ENCODE results near the gene MED12L.

The MED12L gene

DNA sequence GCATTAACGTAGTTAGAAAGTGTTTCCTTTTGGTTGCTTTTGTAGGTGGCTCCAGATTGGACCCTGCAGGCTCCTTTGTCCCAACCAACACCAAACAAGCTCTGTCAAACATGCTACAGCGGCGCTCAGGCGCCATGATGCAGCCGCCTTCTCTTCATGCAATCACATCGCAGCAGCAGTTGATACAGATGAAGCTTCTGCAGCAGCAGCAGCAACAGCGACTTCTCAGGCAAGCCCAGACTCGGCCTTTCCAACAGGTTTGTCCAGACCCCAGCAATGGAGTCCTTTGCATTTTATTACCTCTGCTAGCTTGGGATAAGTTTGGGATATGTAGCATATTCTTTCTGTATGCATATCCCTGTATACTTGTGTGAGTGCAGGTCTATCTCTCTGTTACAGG, 309.1 kb downstream of the MED12L start:
- Histone ChIP-seq H3K18ac (ENCODE audit: low read length) (peak overlapping the region; percentile 96), H3K4me3 (ENCODE audit: low read length) (no peak overlapping the region), H3K36me3 (ENCODE audit: control insufficient read depth, insufficient read depth, low read length) (no peaks in the 10 kb centered on the region), H3K4me2 (ENCODE audit: low read length) (no peak overlapping the region), H3K27me3 (ENCODE audit: insufficient read depth, low read length, poor library complexity) (no peaks in the 10 kb centered on the region), H2BK5ac (ENCODE audit: low read length) (no peak overlapping the region), H3K27ac (ENCODE audit: low read depth, low read length) (peak overlapping the region; percentile 48), H3K79me2 (ENCODE audit: control insufficient read depth, insufficient read depth, low read length) (no peaks in the 10 kb centered on the region), H2BK15ac (replicated peaks; ENCODE audit: low read depth) (no peak overlapping the region), H2AK5ac (ENCODE audit: low read length) (no peak overlapping the region), H3K79me1 (ENCODE audit: low read length) (no peaks in the 10 kb centered on the region), H3K23ac (ENCODE audit: low read length) (no peak overlapping the region), H3K4ac (ENCODE audit: low read depth, low read length) (peak overlapping the region; percentile 81), H3K4me1 (ENCODE audit: control insufficient read depth, low read depth, low read length) (no peaks in the 10 kb centered on the region), H3K9ac (ENCODE audit: low read length) (no peak overlapping the region), H4K8ac (ENCODE audit: low read depth, low read length) (no peak overlapping the region), H2BK120ac (ENCODE audit: low read depth, low read length) (no peak overlapping the region), H4K5ac (ENCODE audit: low read length) (no peak overlapping the region), H3K56ac (ENCODE audit: low read length) (no peak overlapping the region)
- peak; percentile 15 for DNase-seq
- WGBS (ENCODE audit: extremely low coverage, insufficient coverage, low lambda C conversion rate) = no CpG with 5 or more reads among the region's 8 CpGs

DNA sequence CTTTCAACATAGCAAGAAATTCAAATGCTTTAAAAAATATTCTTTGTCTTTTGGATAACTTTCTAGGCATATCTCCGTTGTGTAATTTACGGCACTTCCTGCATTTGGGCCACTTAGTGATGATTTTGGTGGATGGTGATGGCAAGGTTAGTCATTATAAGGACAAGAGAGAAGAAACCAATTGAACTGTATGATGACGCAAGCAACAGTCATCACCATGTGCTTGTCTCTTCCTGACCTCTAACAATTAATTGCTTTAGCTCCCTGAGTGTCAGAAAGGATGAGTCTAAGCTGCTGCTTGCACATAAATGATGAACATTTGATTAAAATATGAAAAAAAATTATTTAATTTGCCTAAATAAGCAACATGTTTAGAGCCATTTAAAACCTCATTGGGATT, 310.3 kb downstream of the MED12L start:
- no peak overlapping the region for H3K18ac ChIP-seq (ENCODE audit: low read length)
- H4K8ac ChIP-seq (ENCODE audit: low read depth, low read length) = no peak overlapping the region
- no peak overlapping the region for H3K4me3 ChIP-seq (ENCODE audit: low read length)
- H3K56ac ChIP-seq (ENCODE audit: low read length) = no peak overlapping the region
- no peak overlapping the region for H3K9ac ChIP-seq (ENCODE audit: low read length)
- no peaks in the 10 kb centered on the region for H3K27me3 ChIP-seq (ENCODE audit: insufficient read depth, low read length, poor library complexity)
- no peak overlapping the region for H2BK15ac ChIP-seq (replicated peaks; ENCODE audit: low read depth)
- no peak overlapping the region for H3K23ac ChIP-seq (ENCODE audit: low read length)
- DNase-seq = no peak
- no peak overlapping the region for H4K5ac ChIP-seq (ENCODE audit: low read length)
- no peak overlapping the region for H3K4me2 ChIP-seq (ENCODE audit: low read length)
- no peak overlapping the region for H3K4ac ChIP-seq (ENCODE audit: low read depth, low read length)
- H3K4me1 ChIP-seq (ENCODE audit: control insufficient read depth, low read depth, low read length) = no peaks in the 10 kb centered on the region
- WGBS (ENCODE audit: extremely low coverage, insufficient coverage, low lambda C conversion rate) = no CpG with 5 or more reads among the region's 3 CpGs
- no peak overlapping the region for H2AK5ac ChIP-seq (ENCODE audit: low read length)
- no peak overlapping the region for H2BK5ac ChIP-seq (ENCODE audit: low read length)
- H2BK120ac ChIP-seq (ENCODE audit: low read depth, low read length) = no peak overlapping the region
- H3K27ac ChIP-seq (ENCODE audit: low read depth, low read length) = no peak overlapping the region
- no peaks in the 10 kb centered on the region for H3K79me2 ChIP-seq (ENCODE audit: control insufficient read depth, insufficient read depth, low read length)
- no peaks in the 10 kb centered on the region for H3K36me3 ChIP-seq (ENCODE audit: control insufficient read depth, insufficient read depth, low read length)
- no peaks in the 10 kb centered on the region for H3K79me1 ChIP-seq (ENCODE audit: low read length)

- no peaks in the 10 kb centered on the region for H3K79me2 ChIP-seq (ENCODE audit: control insufficient read depth, insufficient read depth, low read length)
- H3K79me1 ChIP-seq (ENCODE audit: low read length) = no peaks in the 10 kb centered on the region
- H4K5ac ChIP-seq (ENCODE audit: low read length) = no peak overlapping the region
- H2BK120ac ChIP-seq (ENCODE audit: low read depth, low read length) = no peak overlapping the region
- no peak overlapping the region for H2AK5ac ChIP-seq (ENCODE audit: low read length)
- H3K4ac ChIP-seq (ENCODE audit: low read depth, low read length) = no peak overlapping the region
- WGBS (ENCODE audit: extremely low coverage, insufficient coverage, low lambda C conversion rate) = no CpG with 5 or more reads among the region's 5 CpGs
- no peak overlapping the region for H3K4me2 ChIP-seq (ENCODE audit: low read length)
- H3K27me3 ChIP-seq (ENCODE audit: insufficient read depth, low read length, poor library complexity) = no peaks in the 10 kb centered on the region
- no peak overlapping the region for H2BK15ac ChIP-seq (replicated peaks; ENCODE audit: low read depth)
- no peak overlapping the region for H3K4me3 ChIP-seq (ENCODE audit: low read length)
- H3K36me3 ChIP-seq (ENCODE audit: control insufficient read depth, insufficient read depth, low read length) = no peaks in the 10 kb centered on the region
- H2BK5ac ChIP-seq (ENCODE audit: low read length) = no peak overlapping the region
- no peak overlapping the region for H4K8ac ChIP-seq (ENCODE audit: low read depth, low read length)
- no peak for DNase-seq
- H3K4me1 ChIP-seq (ENCODE audit: control insufficient read depth, low read depth, low read length) = no peaks in the 10 kb centered on the region
- H3K9ac ChIP-seq (ENCODE audit: low read length) = no peak overlapping the region
- no peak overlapping the region for H3K27ac ChIP-seq (ENCODE audit: low read depth, low read length)
- H3K23ac ChIP-seq (ENCODE audit: low read length) = no peak overlapping the region
- H3K18ac ChIP-seq (ENCODE audit: low read length) = no peak overlapping the region
- H3K56ac ChIP-seq (ENCODE audit: low read length) = no peak overlapping the region
Observed at GRCh38 chr3:151398895-151399294, 313.4 kb downstream of the MED12L start.

GRCh38 chr3:151400341-151400740, 314.9 kb downstream of the MED12L start:
- H3K4ac ChIP-seq (ENCODE audit: low read depth, low read length) = no peak overlapping the region
- no peak overlapping the region for H3K56ac ChIP-seq (ENCODE audit: low read length)
- H3K4me3 ChIP-seq (ENCODE audit: low read length) = no peak overlapping the region
- no peak overlapping the region for H3K23ac ChIP-seq (ENCODE audit: low read length)
- H2BK15ac ChIP-seq (replicated peaks; ENCODE audit: low read depth) = no peak overlapping the region
- no peak overlapping the region for H3K27ac ChIP-seq (ENCODE audit: low read depth, low read length)
- no peaks in the 10 kb centered on the region for H3K4me1 ChIP-seq (ENCODE audit: control insufficient read depth, low read depth, low read length)
- no CpG with 5 or more reads among the region's 4 CpGs for WGBS (ENCODE audit: extremely low coverage, insufficient coverage, low lambda C conversion rate)
- H3K9ac ChIP-seq (ENCODE audit: low read length) = no peak overlapping the region
- no peak for DNase-seq
- no peak overlapping the region for H2AK5ac ChIP-seq (ENCODE audit: low read length)
- no peak overlapping the region for H2BK120ac ChIP-seq (ENCODE audit: low read depth, low read length)
- no peaks in the 10 kb centered on the region for H3K79me2 ChIP-seq (ENCODE audit: control insufficient read depth, insufficient read depth, low read length)
- H3K4me2 ChIP-seq (ENCODE audit: low read length) = no peak overlapping the region
- H3K36me3 ChIP-seq (ENCODE audit: control insufficient read depth, insufficient read depth, low read length) = no peaks in the 10 kb centered on the region
- no peak overlapping the region for H3K18ac ChIP-seq (ENCODE audit: low read length)
- no peak overlapping the region for H4K5ac ChIP-seq (ENCODE audit: low read length)
- H3K79me1 ChIP-seq (ENCODE audit: low read length) = no peaks in the 10 kb centered on the region
- no peak overlapping the region for H2BK5ac ChIP-seq (ENCODE audit: low read length)
- no peak overlapping the region for H4K8ac ChIP-seq (ENCODE audit: low read depth, low read length)
- no peaks in the 10 kb centered on the region for H3K27me3 ChIP-seq (ENCODE audit: insufficient read depth, low read length, poor library complexity)

DNA sequence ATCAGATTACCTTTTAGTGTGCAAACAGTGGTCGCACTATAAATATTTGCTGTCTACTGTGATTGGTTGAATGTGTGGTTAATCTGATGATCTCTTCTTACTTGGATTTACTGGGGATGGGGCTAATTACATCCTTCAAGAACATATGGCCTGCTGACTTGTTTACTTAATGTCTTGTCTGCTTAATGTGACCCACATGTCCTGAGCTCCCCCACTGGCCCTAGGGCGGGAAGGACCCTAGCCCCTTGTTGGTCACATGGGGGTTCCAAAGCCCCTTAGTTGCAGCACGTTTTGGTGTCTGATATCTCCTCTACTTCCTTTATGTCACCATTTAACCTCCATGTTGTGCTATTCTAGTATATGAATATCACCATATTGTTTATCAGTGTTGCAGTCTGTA, 316.9 kb downstream of the MED12L start:
- H3K56ac ChIP-seq (ENCODE audit: low read length) = no peak overlapping the region
- no peaks in the 10 kb centered on the region for H3K79me2 ChIP-seq (ENCODE audit: control insufficient read depth, insufficient read depth, low read length)
- no peak overlapping the region for H3K4ac ChIP-seq (ENCODE audit: low read depth, low read length)
- H3K18ac ChIP-seq (ENCODE audit: low read length) = no peak overlapping the region
- H3K4me2 ChIP-seq (ENCODE audit: low read length) = no peak overlapping the region
- H3K4me3 ChIP-seq (ENCODE audit: low read length) = no peak overlapping the region
- no peak overlapping the region for H2BK5ac ChIP-seq (ENCODE audit: low read length)
- no peak overlapping the region for H4K5ac ChIP-seq (ENCODE audit: low read length)
- H3K23ac ChIP-seq (ENCODE audit: low read length) = no peak overlapping the region
- H3K9ac ChIP-seq (ENCODE audit: low read length) = no peak overlapping the region
- no peak overlapping the region for H4K8ac ChIP-seq (ENCODE audit: low read depth, low read length)
- no CpG with 5 or more reads among the region's 3 CpGs for whole genome bisulfite sequencing (ENCODE audit: extremely low coverage, insufficient coverage, low lambda C conversion rate)
- H2BK15ac ChIP-seq (replicated peaks; ENCODE audit: low read depth) = no peak overlapping the region
- H3K27ac ChIP-seq (ENCODE audit: low read depth, low read length) = no peak overlapping the region
- H2BK120ac ChIP-seq (ENCODE audit: low read depth, low read length) = no peak overlapping the region
- H3K4me1 ChIP-seq (ENCODE audit: control insufficient read depth, low read depth, low read length) = no peaks in the 10 kb centered on the region
- H3K27me3 ChIP-seq (ENCODE audit: insufficient read depth, low read length, poor library complexity) = no peaks in the 10 kb centered on the region
- no peaks in the 10 kb centered on the region for H3K79me1 ChIP-seq (ENCODE audit: low read length)
- DNase-seq = no peak
- no peak overlapping the region for H2AK5ac ChIP-seq (ENCODE audit: low read length)
- H3K36me3 ChIP-seq (ENCODE audit: control insufficient read depth, insufficient read depth, low read length) = no peaks in the 10 kb centered on the region

DNA sequence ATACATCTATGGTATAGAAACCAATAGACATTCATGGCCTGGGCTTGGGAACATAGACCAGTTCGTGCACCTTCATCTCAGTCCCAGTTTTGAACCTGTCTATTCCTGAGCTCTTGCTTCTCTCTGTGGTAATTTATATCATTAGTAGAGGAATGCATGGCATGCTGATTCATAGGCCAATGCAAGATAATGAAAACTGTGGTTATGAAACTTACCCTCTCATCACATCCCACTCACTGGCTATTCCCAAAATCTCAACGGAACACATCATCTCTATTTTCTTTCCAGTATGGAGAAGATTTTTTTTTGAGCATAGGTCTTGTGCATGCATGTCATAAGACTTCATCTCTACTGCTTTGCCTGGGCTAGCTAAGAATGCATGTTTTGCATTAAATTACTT, 317.8 kb downstream of the MED12L start:
- H3K4me2 ChIP-seq (ENCODE audit: low read length) = no peak overlapping the region
- H3K79me1 ChIP-seq (ENCODE audit: low read length) = no peaks in the 10 kb centered on the region
- no peak overlapping the region for H3K4me3 ChIP-seq (ENCODE audit: low read length)
- no peaks in the 10 kb centered on the region for H3K27me3 ChIP-seq (ENCODE audit: insufficient read depth, low read length, poor library complexity)
- no peaks in the 10 kb centered on the region for H3K4me1 ChIP-seq (ENCODE audit: control insufficient read depth, low read depth, low read length)
- no peak overlapping the region for H3K56ac ChIP-seq (ENCODE audit: low read length)
- no peak overlapping the region for H2AK5ac ChIP-seq (ENCODE audit: low read length)
- H3K27ac ChIP-seq (ENCODE audit: low read depth, low read length) = no peak overlapping the region
- H3K4ac ChIP-seq (ENCODE audit: low read depth, low read length) = no peak overlapping the region
- DNase-seq = no peak
- no peak overlapping the region for H3K9ac ChIP-seq (ENCODE audit: low read length)
- no peak overlapping the region for H4K5ac ChIP-seq (ENCODE audit: low read length)
- H3K79me2 ChIP-seq (ENCODE audit: control insufficient read depth, insufficient read depth, low read length) = no peaks in the 10 kb centered on the region
- H2BK120ac ChIP-seq (ENCODE audit: low read depth, low read length) = no peak overlapping the region
- H2BK5ac ChIP-seq (ENCODE audit: low read length) = no peak overlapping the region
- H3K18ac ChIP-seq (ENCODE audit: low read length) = no peak overlapping the region
- H3K36me3 ChIP-seq (ENCODE audit: control insufficient read depth, insufficient read depth, low read length) = no peaks in the 10 kb centered on the region
- H4K8ac ChIP-seq (ENCODE audit: low read depth, low read length) = no peak overlapping the region
- no CpG with 5 or more reads among the region's 2 CpGs for WGBS (ENCODE audit: extremely low coverage, insufficient coverage, low lambda C conversion rate)
- H2BK15ac ChIP-seq (replicated peaks; ENCODE audit: low read depth) = no peak overlapping the region
- H3K23ac ChIP-seq (ENCODE audit: low read length) = no peak overlapping the region
